ENCODE results near the gene SPATS2L.

The SPATS2L gene

GRCh38 chr2:200444530-200444929 lies 138.0 kb downstream of the SPATS2L start:
- Histone ChIP-seq H3K4me1 (ENCODE audit: control insufficient read depth, insufficient read depth, low read length) (no peaks in the 10 kb centered on the region), H3K27me3 (ENCODE audit: control insufficient read depth in 1 of 2, insufficient read depth in 2 of 2, low read length in 2 of 2) (no peaks in the 10 kb centered on the region), H3K9ac (ENCODE audit: low read length in 2 of 2) (no peak overlapping the region), H3K27ac (ENCODE audit: low read length) (no peak overlapping the region), H3K36me3 (ENCODE audit: control insufficient read depth in 2 of 2, insufficient read depth in 2 of 2, low read length in 2 of 2) (peaks cover 2 to 4% of the 10 kb centered on the region in 2 donors), H3K9me3 (ENCODE audit: control insufficient read depth in 2 of 2, low read length in 2 of 2) (no peaks in the 10 kb centered on the region), H3K4me3 (ENCODE audit: low read length in 2 of 2) (no peak overlapping the region)

- H3K4me3 ChIP-seq (ENCODE audit: low read length in 2 of 2) = no peak overlapping the region
- H3K27me3 ChIP-seq (ENCODE audit: control insufficient read depth in 1 of 2, insufficient read depth in 2 of 2, low read length in 2 of 2) = no peaks in the 10 kb centered on the region
- no peaks in the 10 kb centered on the region for H3K9me3 ChIP-seq (ENCODE audit: control insufficient read depth in 2 of 2, low read length in 2 of 2)
- H3K36me3 ChIP-seq (ENCODE audit: control insufficient read depth in 2 of 2, insufficient read depth in 2 of 2, low read length in 2 of 2) = peaks cover 2 to 4% of the 10 kb centered on the region in 2 donors
- no peak overlapping the region for H3K27ac ChIP-seq (ENCODE audit: low read length)
- H3K9ac ChIP-seq (ENCODE audit: low read length in 2 of 2) = no peak overlapping the region
- H3K4me1 ChIP-seq (ENCODE audit: control insufficient read depth, insufficient read depth, low read length) = no peaks in the 10 kb centered on the region
These were observed 138.8 kb downstream of the SPATS2L start for GRCh38 chr2:200445284-200445683.

GRCh38 chr2:200446612-200447011 lies 140.1 kb downstream of the SPATS2L start:
- Histone ChIP-seq H3K9me3 (ENCODE audit: control insufficient read depth in 2 of 2, low read length in 2 of 2) (no peaks in the 10 kb centered on the region), H3K4me3 (ENCODE audit: low read length in 2 of 2) (no peak overlapping the region), H3K4me1 (ENCODE audit: control insufficient read depth, insufficient read depth, low read length) (no peaks in the 10 kb centered on the region), H3K9ac (ENCODE audit: low read length in 2 of 2) (no peak overlapping the region), H3K36me3 (ENCODE audit: control insufficient read depth in 2 of 2, insufficient read depth in 2 of 2, low read length in 2 of 2) (peaks cover 2 to 4% of the 10 kb centered on the region in 2 donors), H3K27me3 (ENCODE audit: control insufficient read depth in 1 of 2, insufficient read depth in 2 of 2, low read length in 2 of 2) (no peaks in the 10 kb centered on the region), H3K27ac (ENCODE audit: low read length) (no peak overlapping the region)

- no peaks in the 10 kb centered on the region for H3K4me1 ChIP-seq (ENCODE audit: control insufficient read depth, insufficient read depth, low read length)
- H3K27ac ChIP-seq (ENCODE audit: low read length) = no peak overlapping the region
- H3K4me3 ChIP-seq (ENCODE audit: low read length in 2 of 2) = no peak overlapping the region
- H3K36me3 ChIP-seq (ENCODE audit: control insufficient read depth in 2 of 2, insufficient read depth in 2 of 2, low read length in 2 of 2) = peaks cover 2 to 4% of the 10 kb centered on the region in 2 donors
- no peak overlapping the region for H3K9ac ChIP-seq (ENCODE audit: low read length in 2 of 2)
- no peaks in the 10 kb centered on the region for H3K27me3 ChIP-seq (ENCODE audit: control insufficient read depth in 1 of 2, insufficient read depth in 2 of 2, low read length in 2 of 2)
- no peaks in the 10 kb centered on the region for H3K9me3 ChIP-seq (ENCODE audit: control insufficient read depth in 2 of 2, low read length in 2 of 2)
These were observed 140.8 kb downstream of the SPATS2L start for GRCh38 chr2:200447139-200447855.

- Histone ChIP-seq H3K27ac (ENCODE audit: low read length) (no peak overlapping the region), H3K9ac (ENCODE audit: low read length in 2 of 2) (no peak overlapping the region), H3K9me3 (ENCODE audit: control insufficient read depth in 2 of 2, low read length in 2 of 2) (no peaks in the 10 kb centered on the region), H3K36me3 (ENCODE audit: control insufficient read depth in 2 of 2, insufficient read depth in 2 of 2, low read length in 2 of 2) (peaks cover 2 to 4% of the 10 kb centered on the region in 2 donors), H3K27me3 (ENCODE audit: control insufficient read depth in 1 of 2, insufficient read depth in 2 of 2, low read length in 2 of 2) (no peaks in the 10 kb centered on the region), H3K4me1 (ENCODE audit: control insufficient read depth, insufficient read depth, low read length) (no peaks in the 10 kb centered on the region), H3K4me3 (ENCODE audit: low read length in 2 of 2) (no peak overlapping the region)
These were observed 142.0 kb downstream of the SPATS2L start for GRCh38 chr2:200448455-200448854.

GRCh38 chr2:200449149-200449548 lies 142.7 kb downstream of the SPATS2L start:
- Histone ChIP-seq H3K36me3 (ENCODE audit: control insufficient read depth in 2 of 2, insufficient read depth in 2 of 2, low read length in 2 of 2) (peaks cover 2 to 4% of the 10 kb centered on the region in 2 donors), H3K9ac (ENCODE audit: low read length in 2 of 2) (no peak overlapping the region)

GRCh38 chr2:200450288-200450687 lies 143.8 kb downstream of the SPATS2L start:
- no peak overlapping the region for H3K4me3 ChIP-seq (ENCODE audit: low read length in 2 of 2)
- no peaks in the 10 kb centered on the region for H3K9me3 ChIP-seq (ENCODE audit: control insufficient read depth in 2 of 2, low read length in 2 of 2)
- H3K27ac ChIP-seq (ENCODE audit: low read length) = no peak overlapping the region
- no peaks in the 10 kb centered on the region for H3K27me3 ChIP-seq (ENCODE audit: control insufficient read depth in 1 of 2, insufficient read depth in 2 of 2, low read length in 2 of 2)
- H3K9ac ChIP-seq (ENCODE audit: low read length in 2 of 2) = no peak overlapping the region
- no peaks in the 10 kb centered on the region for H3K4me1 ChIP-seq (ENCODE audit: control insufficient read depth, insufficient read depth, low read length)
- peaks cover 2 to 4% of the 10 kb centered on the region in 2 donors for H3K36me3 ChIP-seq (ENCODE audit: control insufficient read depth in 2 of 2, insufficient read depth in 2 of 2, low read length in 2 of 2)

More at GRCh38 chr2:200449149-200449548, 142.7 kb downstream of the SPATS2L start:
- H3K4me1 ChIP-seq (ENCODE audit: control insufficient read depth, insufficient read depth, low read length) = no peaks in the 10 kb centered on the region
- no peak overlapping the region for H3K27ac ChIP-seq (ENCODE audit: low read length)
- H3K9me3 ChIP-seq (ENCODE audit: control insufficient read depth in 2 of 2, low read length in 2 of 2) = no peaks in the 10 kb centered on the region
- H3K27me3 ChIP-seq (ENCODE audit: control insufficient read depth in 1 of 2, insufficient read depth in 2 of 2, low read length in 2 of 2) = no peaks in the 10 kb centered on the region
- no peak overlapping the region for H3K4me3 ChIP-seq (ENCODE audit: low read length in 2 of 2)

- Histone ChIP-seq H3K4me1 (ENCODE audit: control insufficient read depth, insufficient read depth, low read length) (no peaks in the 10 kb centered on the region), H3K9ac (ENCODE audit: low read length in 2 of 2) (no peak overlapping the region), H3K27ac (ENCODE audit: low read length) (no peak overlapping the region), H3K36me3 (ENCODE audit: control insufficient read depth in 2 of 2, insufficient read depth in 2 of 2, low read length in 2 of 2) (peaks cover 2 to 7% of the 10 kb centered on the region in 2 donors), H3K4me3 (ENCODE audit: low read length in 2 of 2) (no peak overlapping the region), H3K27me3 (ENCODE audit: control insufficient read depth in 1 of 2, insufficient read depth in 2 of 2, low read length in 2 of 2) (no peaks in the 10 kb centered on the region), H3K9me3 (ENCODE audit: control insufficient read depth in 2 of 2, low read length in 2 of 2) (no peaks in the 10 kb centered on the region)
These were observed 145.0 kb downstream of the SPATS2L start for GRCh38 chr2:200451511-200451910.

- H3K27ac ChIP-seq (ENCODE audit: low read length) = no peak overlapping the region
- no peaks in the 10 kb centered on the region for H3K27me3 ChIP-seq (ENCODE audit: control insufficient read depth in 1 of 2, insufficient read depth in 2 of 2, low read length in 2 of 2)
- no peaks in the 10 kb centered on the region for H3K4me1 ChIP-seq (ENCODE audit: control insufficient read depth, insufficient read depth, low read length)
- H3K9me3 ChIP-seq (ENCODE audit: control insufficient read depth in 2 of 2, low read length in 2 of 2) = no peaks in the 10 kb centered on the region
- H3K36me3 ChIP-seq (ENCODE audit: control insufficient read depth in 2 of 2, insufficient read depth in 2 of 2, low read length in 2 of 2) = peaks cover 2 to 9% of the 10 kb centered on the region in 2 donors
- no peak overlapping the region for H3K4me3 ChIP-seq (ENCODE audit: low read length in 2 of 2)
- H3K9ac ChIP-seq (ENCODE audit: low read length in 2 of 2) = no peak overlapping the region
These were observed 145.9 kb downstream of the SPATS2L start for GRCh38 chr2:200452377-200452776.

- Histone ChIP-seq H3K27ac (ENCODE audit: low read length) (no peak overlapping the region), H3K4me3 (ENCODE audit: low read length in 2 of 2) (no peak overlapping the region), H3K9ac (ENCODE audit: low read length in 2 of 2) (no peak overlapping the region), H3K9me3 (ENCODE audit: control insufficient read depth in 2 of 2, low read length in 2 of 2) (no peaks in the 10 kb centered on the region), H3K27me3 (ENCODE audit: control insufficient read depth in 1 of 2, insufficient read depth in 2 of 2, low read length in 2 of 2) (no peaks in the 10 kb centered on the region), H3K4me1 (ENCODE audit: control insufficient read depth, insufficient read depth, low read length) (no peaks in the 10 kb centered on the region), H3K36me3 (ENCODE audit: control insufficient read depth in 2 of 2, insufficient read depth in 2 of 2, low read length in 2 of 2) (peaks cover 2 to 9% of the 10 kb centered on the region in 2 donors)
These were observed 146.8 kb downstream of the SPATS2L start for GRCh38 chr2:200453142-200453852.

Data from stomach smooth muscle (tissue), 2 donors.